ENCODE measurements around the gene DYSF. TPM values are rescaled to one million over a fixed set of nuclear protein-coding genes. Genes with fewer than 3 reads are reported as not detected.

Gene DYSF
- total RNA-seq, 1 donor from 2014 or later, result 72.0 TPM

DNA sequence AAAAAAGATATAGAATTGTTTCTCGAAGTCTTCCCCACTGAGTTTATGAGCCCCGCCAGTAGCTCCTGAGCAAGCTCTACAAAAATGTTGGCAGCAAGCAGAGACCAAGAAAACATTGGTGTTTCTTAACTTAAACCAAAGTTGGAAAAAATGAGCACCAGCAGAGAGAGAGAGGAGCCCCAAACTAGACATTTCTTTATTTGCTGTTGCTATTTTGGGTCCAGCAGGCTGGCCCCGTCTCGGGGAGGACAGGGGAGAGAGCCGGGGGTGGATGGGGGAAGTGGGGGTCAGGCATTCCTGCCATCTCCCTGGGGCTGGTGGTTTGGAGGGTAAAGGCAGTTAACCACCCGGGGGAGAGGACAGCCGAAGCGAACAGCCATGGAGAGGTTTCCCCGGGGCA is 113.0 kb downstream of the DYSF start:
- H3K9me3 Mint-ChIP-seq (ENCODE audit: unreplicated experiment), result no peaks in the 10 kb centered on the region
- no peak overlapping the region for H3K4me3 Mint-ChIP-seq (ENCODE audit: unreplicated experiment)
- no peak for DNase-seq (ENCODE audit: extremely low spot score, unreplicated experiment)
- peaks cover 11% of the 10 kb centered on the region for H3K36me3 Mint-ChIP-seq (ENCODE audit: unreplicated experiment)
- H3K4me1 Mint-ChIP-seq (ENCODE audit: unreplicated experiment), result peaks cover 24% of the 10 kb centered on the region
- no peak overlapping the region for H3K27ac Mint-ChIP-seq (ENCODE audit: unreplicated experiment)
- no peaks in the 10 kb centered on the region for H3K27me3 Mint-ChIP-seq (ENCODE audit: unreplicated experiment)
- TF ChIP-seq CTCF (IDR thresholded peaks at IDR 0.05), result no peak

DNA sequence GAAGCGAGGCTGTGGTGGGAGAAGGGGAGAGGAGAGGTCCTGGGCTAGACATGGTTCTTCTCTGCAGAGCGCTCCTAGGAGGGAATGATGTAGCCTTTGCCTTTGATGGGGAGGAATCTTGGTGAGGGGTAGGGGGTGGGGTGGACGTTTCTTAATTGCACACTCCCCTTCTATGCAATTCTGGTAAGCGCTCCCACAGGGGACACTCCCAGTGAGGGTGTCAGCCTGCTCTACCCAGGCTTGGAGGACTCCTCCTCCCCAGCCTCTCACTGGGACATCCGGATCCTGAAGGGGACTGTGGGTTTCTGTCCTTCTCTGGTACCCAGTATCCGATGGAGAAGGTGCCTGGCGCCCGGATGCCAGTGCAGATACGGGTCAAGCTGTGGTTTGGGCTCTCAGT is 114.3 kb downstream of the DYSF start:
- no peak overlapping the region for H3K4me3 Mint-ChIP-seq (ENCODE audit: unreplicated experiment)
- H3K9me3 Mint-ChIP-seq (ENCODE audit: unreplicated experiment), result no peaks in the 10 kb centered on the region
- TF ChIP-seq CTCF (IDR thresholded peaks at IDR 0.05), result no peak
- H3K4me1 Mint-ChIP-seq (ENCODE audit: unreplicated experiment), result peaks cover 18% of the 10 kb centered on the region
- no peaks in the 10 kb centered on the region for H3K27me3 Mint-ChIP-seq (ENCODE audit: unreplicated experiment)
- H3K36me3 Mint-ChIP-seq (ENCODE audit: unreplicated experiment), result peaks cover 13% of the 10 kb centered on the region
- H3K27ac Mint-ChIP-seq (ENCODE audit: unreplicated experiment), result no peak overlapping the region
- DNase-seq (ENCODE audit: extremely low spot score, unreplicated experiment), result no peak

GRCh38 chr2:71568103-71568502 is 114.7 kb downstream of the DYSF start:
- Mint-ChIP-seq H3K4me1 (ENCODE audit: unreplicated experiment) (peaks cover 16% of the 10 kb centered on the region), H3K9me3 (ENCODE audit: unreplicated experiment) (no peaks in the 10 kb centered on the region), H3K27me3 (ENCODE audit: unreplicated experiment) (no peaks in the 10 kb centered on the region), H3K36me3 (ENCODE audit: unreplicated experiment) (peaks cover 14% of the 10 kb centered on the region), H3K4me3 (ENCODE audit: unreplicated experiment) (no peak overlapping the region), H3K27ac (ENCODE audit: unreplicated experiment) (no peak overlapping the region)
- no peak for DNase-seq (ENCODE audit: extremely low spot score, unreplicated experiment)
- no peak for TF ChIP-seq CTCF (IDR thresholded peaks at IDR 0.05)

GRCh38 chr2:71570511-71570910 is 117.2 kb downstream of the DYSF start:
- Mint-ChIP-seq H3K4me1 (ENCODE audit: unreplicated experiment) (peaks cover 4% of the 10 kb centered on the region), H3K27me3 (ENCODE audit: unreplicated experiment) (no peaks in the 10 kb centered on the region)

GRCh38 chr2:71570951-71571460 is 117.6 kb downstream of the DYSF start:
- peaks cover 4% of the 10 kb centered on the region for H3K4me1 Mint-ChIP-seq (ENCODE audit: unreplicated experiment)
- no peak for TF ChIP-seq CTCF (IDR thresholded peaks at IDR 0.05)
- H3K36me3 Mint-ChIP-seq (ENCODE audit: unreplicated experiment), result peaks cover 19% of the 10 kb centered on the region
- no peaks in the 10 kb centered on the region for H3K9me3 Mint-ChIP-seq (ENCODE audit: unreplicated experiment)
- no peak for DNase-seq (ENCODE audit: extremely low spot score, unreplicated experiment)
- H3K27ac Mint-ChIP-seq (ENCODE audit: unreplicated experiment), result no peak overlapping the region
- H3K27me3 Mint-ChIP-seq (ENCODE audit: unreplicated experiment), result no peaks in the 10 kb centered on the region
- H3K4me3 Mint-ChIP-seq (ENCODE audit: unreplicated experiment), result no peak overlapping the region

More at GRCh38 chr2:71570511-71570910, 117.2 kb downstream of the DYSF start:
- TF ChIP-seq CTCF (IDR thresholded peaks at IDR 0.05), result no peak
- peaks cover 17% of the 10 kb centered on the region for H3K36me3 Mint-ChIP-seq (ENCODE audit: unreplicated experiment)
- no peaks in the 10 kb centered on the region for H3K9me3 Mint-ChIP-seq (ENCODE audit: unreplicated experiment)
- H3K27ac Mint-ChIP-seq (ENCODE audit: unreplicated experiment), result no peak overlapping the region
- no peak for DNase-seq (ENCODE audit: extremely low spot score, unreplicated experiment)
- H3K4me3 Mint-ChIP-seq (ENCODE audit: unreplicated experiment), result no peak overlapping the region

Data from osteocyte (in vitro differentiated cells).